ENCODE measurements around the gene TARP.
"Not testable (repeated sequence)": the region's sequence is repeated elsewhere in the genome, so short reads cannot be mapped to it uniquely, and the experiment has no call there.

TARP gene

GRCh38 chr7:38264602-38265001, 8.8 kb downstream of the TARP start:
- not testable (repeated sequence) for FAIRE-seq; DNase-seq (ENCODE audit: extremely low spot score, insufficient read length, low read depth)

GRCh38 chr7:38263274-38263673, 10.2 kb downstream of the TARP start:
- not testable (repeated sequence) for FAIRE-seq; DNase-seq (ENCODE audit: extremely low spot score, insufficient read length, low read depth)

- FAIRE-seq, result no peak
- no peak for DNase-seq (ENCODE audit: extremely low spot score, insufficient read length, low read depth)
These were observed 10.9 kb downstream of the TARP start for GRCh38 chr7:38262545-38262944.

GRCh38 chr7:38262026-38262425, 11.4 kb downstream of the TARP start:
- not testable (repeated sequence) for FAIRE-seq

GRCh38 chr7:38261601-38262000, 11.8 kb downstream of the TARP start:
- FAIRE-seq; DNase-seq (ENCODE audit: extremely low spot score, insufficient read length, low read depth): not testable (repeated sequence)

More at GRCh38 chr7:38262026-38262425, 11.4 kb downstream of the TARP start:
- DNase-seq (ENCODE audit: extremely low spot score, insufficient read length, low read depth), result not testable (repeated sequence)

- DNase-seq (ENCODE audit: extremely low spot score, insufficient read length, low read depth); FAIRE-seq: not testable (repeated sequence)
These were observed 14.3 kb downstream of the TARP start for GRCh38 chr7:38259157-38259556.

GRCh38 chr7:38257350-38257677, 16.1 kb downstream of the TARP start:
- FAIRE-seq (no peak), DNase-seq (ENCODE audit: extremely low spot score, insufficient read length, low read depth) (no peak)

GRCh38 chr7:38249849-38250248, 23.6 kb downstream of the TARP start:
- FAIRE-seq, result peak; percentile 68
- not testable (repeated sequence) for DNase-seq (ENCODE audit: extremely low spot score, insufficient read length, low read depth)

GRCh38 chr7:38248069-38248567, 25.3 kb downstream of the TARP start:
- FAIRE-seq (no peak), DNase-seq (ENCODE audit: extremely low spot score, insufficient read length, low read depth) (no peak)

- DNase-seq (ENCODE audit: extremely low spot score, insufficient read length, low read depth) (no peak), FAIRE-seq (no peak)
These were observed 27.9 kb downstream of the TARP start for GRCh38 chr7:38245409-38245977.

- no peak for DNase-seq (ENCODE audit: extremely low spot score, insufficient read length, low read depth)
- FAIRE-seq, result no peak
These were observed 28.9 kb downstream of the TARP start for GRCh38 chr7:38244516-38244915.

GRCh38 chr7:38243345-38243744, 30.1 kb downstream of the TARP start:
- DNase-seq (ENCODE audit: extremely low spot score, insufficient read length, low read depth); FAIRE-seq: not testable (repeated sequence)

- DNase-seq (ENCODE audit: extremely low spot score, insufficient read length, low read depth) (no peak), FAIRE-seq (no peak)
These were observed 30.6 kb downstream of the TARP start for GRCh38 chr7:38242814-38243213.

GRCh38 chr7:38241071-38241470, 32.4 kb downstream of the TARP start:
- FAIRE-seq (no peak), DNase-seq (ENCODE audit: extremely low spot score, insufficient read length, low read depth) (no peak)

- not testable (repeated sequence) for FAIRE-seq; DNase-seq (ENCODE audit: extremely low spot score, insufficient read length, low read depth)
These were observed 34.3 kb downstream of the TARP start for GRCh38 chr7:38239129-38239528.

- FAIRE-seq, result no peak
These were observed 37.8 kb downstream of the TARP start for GRCh38 chr7:38235606-38236005.

GRCh38 chr7:38234759-38235158, 38.7 kb downstream of the TARP start:
- not testable (repeated sequence) for FAIRE-seq; DNase-seq (ENCODE audit: extremely low spot score, insufficient read length, low read depth)

More at GRCh38 chr7:38235606-38236005, 37.8 kb downstream of the TARP start:
- no peak for DNase-seq (ENCODE audit: extremely low spot score, insufficient read length, low read depth)

GRCh38 chr7:38232502-38233366, 40.7 kb downstream of the TARP start:
- DNase-seq (ENCODE audit: extremely low spot score, insufficient read length, low read depth) (peak; percentile 11), FAIRE-seq (peak; percentile 90)

GRCh38 chr7:38229884-38230642, 43.4 kb downstream of the TARP start:
- FAIRE-seq (no peak), DNase-seq (ENCODE audit: extremely low spot score, insufficient read length, low read depth) (no peak)

- FAIRE-seq, result no peak
- no peak for DNase-seq (ENCODE audit: extremely low spot score, insufficient read length, low read depth)
These were observed 44.0 kb downstream of the TARP start for GRCh38 chr7:38229386-38229785.
